Measurements from ENCODE around the gene KRT26. TPM values are rescaled to one million over a fixed set of nuclear protein-coding genes. Genes with fewer than 3 reads are reported as not detected.

Gene KRT26
- total and polyA plus RNA-seq, 2 experiments from 2014 or later: not detected

GRCh38 chr17:40763752-40764151 is 8.2 kb downstream of the KRT26 start:
- H3K4me1 Mint-ChIP-seq: no peaks in the 10 kb centered on the region
- no peak for DNase-seq (ENCODE audit: low spot score)
- H3K4me3 Mint-ChIP-seq: no peak overlapping the region
- H3K27me3 Mint-ChIP-seq (ENCODE audit: insufficient read depth, low read depth, poor library complexity): no peaks in the 10 kb centered on the region
- H3K36me3 Mint-ChIP-seq (ENCODE audit: low read depth): no peaks in the 10 kb centered on the region
- H2AFZ ChIP-seq: no peak overlapping the region
- no peaks in the 10 kb centered on the region for H3F3A ChIP-seq (replicated peaks; ENCODE audit: low read depth)
- ATAC-seq: no peak
- no peak overlapping the region for H3K27ac Mint-ChIP-seq
- H3K4me1 ChIP-seq (ENCODE audit: insufficient read depth): no peaks in the 10 kb centered on the region
- H3K27me3 ChIP-seq (ENCODE audit: insufficient read depth): no peaks in the 10 kb centered on the region
- peaks cover 43% of the 10 kb centered on the region for H3K9me3 Mint-ChIP-seq
- H3K79me2 ChIP-seq (replicated peaks; ENCODE audit: insufficient read depth): no peaks in the 10 kb centered on the region
- H3K27ac ChIP-seq (ENCODE audit: low read depth): no peak overlapping the region
- H3K4me2 ChIP-seq: no peak overlapping the region
- no peaks in the 10 kb centered on the region for H3K9me2 ChIP-seq (ENCODE audit: insufficient read depth)
- H4K20me1 ChIP-seq (replicated peaks; ENCODE audit: insufficient read depth): no peaks in the 10 kb centered on the region
- TF ChIP-seq EZH2 (IDR thresholded peaks at IDR 0.05; ENCODE audit: low read depth, unreplicated experiment) (no peak), JUNB (IDR thresholded peaks at IDR 0.05; ENCODE audit: unreplicated experiment) (no peak), ZNF114 (CRISPR knock-in tag; IDR thresholded peaks at IDR 0.05) (no peak), STAT1 (IDR thresholded peaks at IDR 0.05; ENCODE audit: unreplicated experiment) (no peak)
- TF ChIP-seq, protein P1, sequence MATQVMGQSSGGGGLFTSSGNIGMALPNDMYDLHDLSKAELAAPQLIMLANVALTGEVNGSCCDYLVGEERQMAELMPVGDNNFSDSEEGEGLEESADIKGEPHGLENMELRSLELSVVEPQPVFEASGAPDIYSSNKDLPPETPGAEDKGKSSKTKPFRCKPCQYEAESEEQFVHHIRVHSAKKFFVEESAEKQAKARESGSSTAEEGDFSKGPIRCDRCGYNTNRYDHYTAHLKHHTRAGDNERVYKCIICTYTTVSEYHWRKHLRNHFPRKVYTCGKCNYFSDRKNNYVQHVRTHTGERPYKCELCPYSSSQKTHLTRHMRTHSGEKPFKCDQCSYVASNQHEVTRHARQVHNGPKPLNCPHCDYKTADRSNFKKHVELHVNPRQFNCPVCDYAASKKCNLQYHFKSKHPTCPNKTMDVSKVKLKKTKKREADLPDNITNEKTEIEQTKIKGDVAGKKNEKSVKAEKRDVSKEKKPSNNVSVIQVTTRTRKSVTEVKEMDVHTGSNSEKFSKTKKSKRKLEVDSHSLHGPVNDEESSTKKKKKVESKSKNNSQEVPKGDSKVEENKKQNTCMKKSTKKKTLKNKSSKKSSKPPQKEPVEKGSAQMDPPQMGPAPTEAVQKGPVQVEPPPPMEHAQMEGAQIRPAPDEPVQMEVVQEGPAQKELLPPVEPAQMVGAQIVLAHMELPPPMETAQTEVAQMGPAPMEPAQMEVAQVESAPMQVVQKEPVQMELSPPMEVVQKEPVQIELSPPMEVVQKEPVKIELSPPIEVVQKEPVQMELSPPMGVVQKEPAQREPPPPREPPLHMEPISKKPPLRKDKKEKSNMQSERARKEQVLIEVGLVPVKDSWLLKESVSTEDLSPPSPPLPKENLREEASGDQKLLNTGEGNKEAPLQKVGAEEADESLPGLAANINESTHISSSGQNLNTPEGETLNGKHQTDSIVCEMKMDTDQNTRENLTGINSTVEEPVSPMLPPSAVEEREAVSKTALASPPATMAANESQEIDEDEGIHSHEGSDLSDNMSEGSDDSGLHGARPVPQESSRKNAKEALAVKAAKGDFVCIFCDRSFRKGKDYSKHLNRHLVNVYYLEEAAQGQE (IDR thresholded peaks at IDR 0.05; ENCODE audit: unreplicated experiment): no peak
- H3K4me3 ChIP-seq: no peak overlapping the region
- no peaks in the 10 kb centered on the region for H3K36me3 ChIP-seq (ENCODE audit: insufficient read depth)

GRCh38 chr17:40760105-40761016 is 11.6 kb downstream of the KRT26 start:
- no peak overlapping the region for H2AFZ ChIP-seq
- Mint-ChIP-seq H3K27me3 (ENCODE audit: insufficient read depth, low read depth, poor library complexity) (no peaks in the 10 kb centered on the region), H3K36me3 (ENCODE audit: low read depth) (no peaks in the 10 kb centered on the region), H3K4me1 (no peaks in the 10 kb centered on the region), H3K9me3 (peaks cover 43% of the 10 kb centered on the region), H3K27ac (no peak overlapping the region), H3K4me3 (no peak overlapping the region)
- H3K4me2 ChIP-seq: no peak overlapping the region
- H4K20me1 ChIP-seq (replicated peaks; ENCODE audit: insufficient read depth): no peaks in the 10 kb centered on the region
- no peaks in the 10 kb centered on the region for H3F3A ChIP-seq (replicated peaks; ENCODE audit: low read depth)
- ATAC-seq (no peak), DNase-seq (ENCODE audit: low spot score) (no peak)
- H3K27ac ChIP-seq (ENCODE audit: low read depth): no peak overlapping the region
- no peaks in the 10 kb centered on the region for H3K36me3 ChIP-seq (ENCODE audit: insufficient read depth)
- H3K79me2 ChIP-seq (replicated peaks; ENCODE audit: insufficient read depth): no peaks in the 10 kb centered on the region
- no peaks in the 10 kb centered on the region for H3K27me3 ChIP-seq (ENCODE audit: insufficient read depth)
- no peak overlapping the region for H3K4me3 ChIP-seq
- H3K9me2 ChIP-seq (ENCODE audit: insufficient read depth): no peaks in the 10 kb centered on the region
- no peaks in the 10 kb centered on the region for H3K4me1 ChIP-seq (ENCODE audit: insufficient read depth)
- TF ChIP-seq, protein P1 (IDR thresholded peaks at IDR 0.05; ENCODE audit: unreplicated experiment): no peak
- TF ChIP-seq ZNF462 (CRISPR knock-in tag; IDR thresholded peaks at IDR 0.05): no peak
- no peak for TF ChIP-seq NANOG (IDR thresholded peaks at IDR 0.05; ENCODE audit: borderline replicate concordance)

All from GM23338 (cell line).